ENCODE results near the gene NAMPT.

The NAMPT gene

DNA sequence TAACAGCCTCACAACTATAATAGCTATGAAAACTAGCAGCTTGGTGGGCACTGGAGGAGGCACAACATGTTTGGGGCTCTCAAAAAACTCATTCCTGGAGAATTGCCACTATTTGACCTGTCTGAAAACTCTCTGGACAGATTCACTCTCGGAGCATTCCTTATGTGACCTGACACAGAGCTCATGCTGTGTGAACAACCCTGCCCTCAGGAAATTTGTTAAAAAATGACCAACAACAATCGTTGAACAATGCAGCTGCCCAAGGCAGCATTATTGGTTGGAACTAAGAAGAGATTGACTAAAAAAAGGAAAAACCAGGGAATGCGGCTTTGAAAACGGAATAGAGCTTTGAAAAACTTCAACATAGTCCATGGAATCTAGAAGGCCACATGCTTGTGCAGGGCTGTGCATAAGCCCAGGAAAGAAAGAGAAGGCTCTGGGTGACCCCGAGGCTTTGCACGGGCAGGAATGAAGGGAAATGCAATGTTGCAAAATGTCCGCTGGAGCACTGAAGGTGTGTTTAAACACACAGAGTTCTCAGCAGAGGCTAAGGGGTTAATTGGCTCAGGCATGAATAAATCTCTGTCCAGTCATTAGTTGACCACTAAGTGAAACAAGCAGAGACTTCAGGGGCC lies 52.8 kb downstream of the NAMPT start:
- H3K4me3 ChIP-seq (ENCODE audit: low read depth, low read length), result no peak overlapping the region
- TF ChIP-seq, protein P1, sequence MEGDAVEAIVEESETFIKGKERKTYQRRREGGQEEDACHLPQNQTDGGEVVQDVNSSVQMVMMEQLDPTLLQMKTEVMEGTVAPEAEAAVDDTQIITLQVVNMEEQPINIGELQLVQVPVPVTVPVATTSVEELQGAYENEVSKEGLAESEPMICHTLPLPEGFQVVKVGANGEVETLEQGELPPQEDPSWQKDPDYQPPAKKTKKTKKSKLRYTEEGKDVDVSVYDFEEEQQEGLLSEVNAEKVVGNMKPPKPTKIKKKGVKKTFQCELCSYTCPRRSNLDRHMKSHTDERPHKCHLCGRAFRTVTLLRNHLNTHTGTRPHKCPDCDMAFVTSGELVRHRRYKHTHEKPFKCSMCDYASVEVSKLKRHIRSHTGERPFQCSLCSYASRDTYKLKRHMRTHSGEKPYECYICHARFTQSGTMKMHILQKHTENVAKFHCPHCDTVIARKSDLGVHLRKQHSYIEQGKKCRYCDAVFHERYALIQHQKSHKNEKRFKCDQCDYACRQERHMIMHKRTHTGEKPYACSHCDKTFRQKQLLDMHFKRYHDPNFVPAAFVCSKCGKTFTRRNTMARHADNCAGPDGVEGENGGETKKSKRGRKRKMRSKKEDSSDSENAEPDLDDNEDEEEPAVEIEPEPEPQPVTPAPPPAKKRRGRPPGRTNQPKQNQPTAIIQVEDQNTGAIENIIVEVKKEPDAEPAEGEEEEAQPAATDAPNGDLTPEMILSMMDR (IDR thresholded peaks at IDR 0.05; ENCODE audit: low read depth, low read length), result no peak

DNA sequence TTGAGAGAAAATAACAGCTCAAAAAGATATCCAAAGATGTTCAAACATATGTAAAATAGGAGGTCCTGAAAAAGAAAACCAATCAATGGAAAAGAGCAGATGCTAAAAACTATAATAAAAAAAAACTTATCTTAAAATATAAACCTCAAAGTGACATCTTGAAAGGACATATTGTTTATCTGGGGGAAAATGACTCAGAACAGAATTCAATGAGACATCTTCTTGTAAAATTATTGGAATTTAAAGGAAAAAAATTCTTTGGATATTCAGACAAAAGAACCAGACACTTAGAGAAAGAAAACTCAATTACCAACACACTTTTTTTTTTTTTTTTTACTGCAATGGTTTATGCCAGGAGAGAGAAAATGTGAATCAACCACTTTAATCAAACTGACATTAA lies 58.9 kb downstream of the NAMPT start:
- TF ChIP-seq, protein P1 (IDR thresholded peaks at IDR 0.05; ENCODE audit: low read depth, low read length), result no peak
- no peak overlapping the region for H3K4me3 ChIP-seq (ENCODE audit: low read depth, low read length)

DNA sequence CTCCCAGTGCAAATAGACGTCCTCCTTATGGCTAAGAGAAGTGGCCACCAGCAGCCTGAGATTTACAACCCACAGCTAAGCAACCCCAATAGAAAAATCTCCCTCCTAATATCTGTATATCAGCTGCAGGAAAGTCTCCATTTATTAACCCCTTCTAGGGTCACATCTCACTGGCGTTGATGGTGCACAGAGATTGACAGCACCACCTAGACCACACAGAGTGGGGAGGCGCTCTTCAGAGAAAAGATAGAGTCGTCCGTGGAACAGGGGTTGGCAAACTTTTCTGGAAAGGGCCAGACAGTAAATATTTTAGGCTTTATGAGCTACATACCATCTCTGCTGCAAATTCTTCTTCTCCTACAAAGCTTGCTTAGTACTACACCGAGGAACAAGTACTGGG lies 60.0 kb downstream of the NAMPT start:
- TF ChIP-seq, protein P1 (IDR thresholded peaks at IDR 0.05; ENCODE audit: low read depth, low read length), result no peak
- H3K4me3 ChIP-seq (ENCODE audit: low read depth, low read length), result no peak overlapping the region

- H3K4me3 ChIP-seq (ENCODE audit: low read depth, low read length), result no peak overlapping the region
- TF ChIP-seq, protein P1 (IDR thresholded peaks at IDR 0.05; ENCODE audit: low read depth, low read length), result no peak
Observed at GRCh38 chr7:106223156-106223555, 61.6 kb downstream of the NAMPT start.

- no peak overlapping the region for H3K4me3 ChIP-seq (ENCODE audit: low read depth, low read length)
Observed at GRCh38 chr7:106222545-106222944, 62.2 kb downstream of the NAMPT start.

DNA sequence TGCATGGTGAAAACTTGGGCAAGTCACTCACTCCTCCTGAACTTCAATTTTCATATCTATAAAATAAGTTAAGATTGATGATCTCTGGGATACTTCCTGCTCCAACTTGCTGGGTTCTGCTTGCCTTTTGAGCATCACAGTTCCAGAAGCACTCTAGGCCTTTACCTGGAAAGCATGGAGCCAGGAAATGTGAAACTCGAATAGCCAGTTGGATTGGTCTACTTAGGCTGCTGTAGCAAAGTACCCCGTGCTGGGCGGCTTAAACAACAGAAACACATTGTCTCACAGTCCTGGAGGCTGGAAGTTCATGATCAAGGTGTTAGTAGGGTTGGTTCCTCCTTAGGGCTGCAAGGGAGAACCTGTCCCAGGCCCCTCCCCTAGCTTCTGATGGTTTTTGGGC lies 64.5 kb downstream of the NAMPT start:
- TF ChIP-seq, protein P1 (IDR thresholded peaks at IDR 0.05; ENCODE audit: low read depth, low read length), result no peak
- no peak overlapping the region for H3K4me3 ChIP-seq (ENCODE audit: low read depth, low read length)

More at GRCh38 chr7:106222545-106222944, 62.2 kb downstream of the NAMPT start:
- TF ChIP-seq, protein P1 (IDR thresholded peaks at IDR 0.05; ENCODE audit: low read depth, low read length), result no peak

DNA sequence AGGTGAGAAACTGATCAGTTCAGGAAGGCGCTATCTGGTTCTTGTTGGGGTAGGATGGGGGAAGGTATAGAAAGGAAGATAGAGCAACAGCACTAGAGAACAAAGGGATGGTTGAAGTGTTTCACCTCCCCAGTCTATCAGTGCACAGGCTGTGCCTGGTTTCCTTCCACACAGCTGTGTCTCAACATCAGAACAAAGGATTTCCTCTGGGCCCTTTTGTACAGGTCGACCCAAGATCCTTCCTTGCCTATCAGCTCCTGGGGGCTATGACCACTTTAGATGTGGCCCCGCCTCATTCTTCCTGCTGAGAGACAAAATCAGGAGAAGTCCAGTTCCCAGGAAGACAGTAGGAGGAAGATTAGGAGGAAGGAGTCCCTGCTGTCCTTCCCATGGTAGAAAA lies 65.6 kb downstream of the NAMPT start:
- H3K4me3 ChIP-seq (ENCODE audit: low read depth, low read length), result no peak overlapping the region
- TF ChIP-seq, protein P1 (IDR thresholded peaks at IDR 0.05; ENCODE audit: low read depth, low read length), result no peak

Measured in WI38 (cell line).